ENCODE measurements around the gene CADPS. TPM values are rescaled to one million over a fixed set of nuclear protein-coding genes. Genes with fewer than 3 reads are reported as not detected.

CADPS gene
- total and polyA plus RNA-seq, 9 of the 15 experiments (the other 6 are each of a cell fraction or from before 2014, with no cell fraction given), result not detected

- Histone ChIP-seq H3K27ac (ENCODE audit: extremely low read depth, low read depth, low read length) (no peak overlapping the region), H3K27me3 (ENCODE audit: control insufficient read depth in 2 of 2, insufficient read depth in 2 of 2, low read length in 2 of 2) (no peaks in the 10 kb centered on the region), H4K20me1 (replicated peaks; ENCODE audit: control insufficient read depth, insufficient read depth, low read length) (no peaks in the 10 kb centered on the region), H2AFZ (ENCODE audit: low read depth, low read length) (no peak overlapping the region), H3K79me2 (ENCODE audit: control insufficient read depth, insufficient read depth, low read length) (no peaks in the 10 kb centered on the region), H3K4me1 (replicated peaks in 1 of 2; ENCODE audit: control insufficient read depth in 2 of 2, insufficient read depth in 2 of 2, low read length in 2 of 2) (no peaks in the 10 kb centered on the region), H3K4me3 (no peak overlapping the region), H3K9ac (ENCODE audit: insufficient read depth in 1 of 2, low read depth in 2 of 2, low read length in 2 of 2) (no peak overlapping the region), H3K36me3 (ENCODE audit: control insufficient read depth, insufficient read depth, low read length) (no peaks in the 10 kb centered on the region), H3K4me2 (ENCODE audit: insufficient read depth, low read length) (no peak overlapping the region), H3K9me1 (ENCODE audit: control insufficient read depth, insufficient read depth, low read length) (no peaks in the 10 kb centered on the region), H3K9me3 (replicated peaks; ENCODE audit: control insufficient read depth, insufficient read depth, low read depth, low read length) (no peaks in the 10 kb centered on the region)
- ChIA-PET CTCF (ENCODE audit: low intra/inter-chr PET ratio) (no interaction called here), POLR2A (no interaction called here)
- DNase-seq (ENCODE audit: extremely low read depth in 1 of 4, low spot score in 3 of 4), result no peak
- BruUV-seq (replicated peaks), result no TSS peak
- WGBS (ENCODE audit: insufficient coverage, low coverage, missing lambda C conversion rate), result 4% methylated on average over 5 of the region's 5 CpGs
- FAIRE-seq, result no peak
- ATAC-seq, result no peak
- in situ Hi-C loops (cut with MboI) (no loop called here), intact Hi-C loops (cut with micrococcal nuclease) (no loop called here)
- TF ChIP-seq RBM15 (IDR thresholded peaks at IDR 0.05; ENCODE audit: insufficient read depth, low read length) (no peak), HIVEP1 (CRISPR knock-in tag; IDR thresholded peaks at IDR 0.05) (no peak), ZNF740 (CRISPR knock-in tag; IDR thresholded peaks at IDR 0.05) (no peak), ZNF740 (tag; IDR thresholded peaks at IDR 0.05) (no peak), ILK (tag; IDR thresholded peaks at IDR 0.05; ENCODE audit: borderline replicate concordance, low read depth) (no peak), PHTF2 (CRISPR knock-in tag; IDR thresholded peaks at IDR 0.05) (no peak), CXXC5 (CRISPR knock-in tag; IDR thresholded peaks at IDR 0.05) (no peak), ZKSCAN1 (IDR thresholded peaks at IDR 0.05; ENCODE audit: low read depth, low read length) (no peak), RFX7 (CRISPR knock-in tag; IDR thresholded peaks at IDR 0.05) (no peak), HOXB6 (CRISPR knock-in tag; IDR thresholded peaks at IDR 0.05; ENCODE audit: borderline replicate concordance) (no peak), NCOA2 (IDR thresholded peaks at IDR 0.05; ENCODE audit: partially characterized antibody in 2 of 2) (no peak), MAFG (tag; conservative IDR thresholded peaks at IDR 0.05) (no peak), ARID3B (CRISPR knock-in tag; IDR thresholded peaks at IDR 0.05; ENCODE audit: borderline replicate concordance) (no peak)
These were observed 70.1 kb downstream of the CADPS start for GRCh38 chr3:62805106-62805505.

All from K562 (cell line).